SU-DHL-6 (cell line): ENCODE data around the gene CUX1.

ENCODE experiments used
- CTCF ChIP-seq: fragments of 200-600 bp; sonication (generic); IDR thresholded peaks from one replicate; pipeline ENCODE4 v1.5.1; 2017; ENCODE audit warnings: antibody characterized with exemption, mild to moderate bottlenecking, low read length, moderate library complexity; ENCODE audit not compliant: insufficient read depth, poor library complexity, severe bottlenecking
- EZH2phosphoT487 ChIP-seq: fragments of 200-600 bp; sonication (generic), shearing (Covaris generic); conservative IDR thresholded peaks from 2 replicates; pipeline ENCODE4 v1.6.1; 2018; ENCODE audit warnings: mild to moderate bottlenecking, antibody characterized with exemption, low read length, moderate library complexity, mixed read lengths

- TF ChIP-seq CTCF (no peak), EZH2phosphoT487 (no peak)
Measured at GRCh38 chr7:102232611-102233286, 415.3 kb downstream of the CUX1 start.
